SK-N-SH treated with all-trans-retinoic acid at 6 μM for 48 hours (cell line): ENCODE measurements around the gene DDX20.

Experiments
- ARNTL ChIP-seq: fragments of 450-650 bp; formaldehyde crosslinking; IDR thresholded peaks from 2 replicates; pipeline ENCODE4 v1.5.0; 2020; ENCODE audit warnings: low read depth, mild to moderate bottlenecking, moderate library complexity, borderline replicate concordance
- ISL1 ChIP-seq: fragments of 250-450 bp; sonication (Bioruptor Pico); IDR thresholded peaks from 2 replicates; pipeline ENCODE4 v2.1.2; 2022; ENCODE audit warnings: mild to moderate bottlenecking, moderate library complexity
- OSR1 ChIP-seq: fragments of 250-450 bp; sonication (Bioruptor Pico); IDR thresholded peaks from 2 replicates; pipeline ENCODE4 v1.8.0; 2022; ENCODE audit warnings: moderate library complexity, mild to moderate bottlenecking, inconsistent platforms
- RARB ChIP-seq: fragments of 250-450 bp; sonication (Bioruptor Pico); IDR thresholded peaks from 2 replicates; pipeline ENCODE4 v1.8.0; 2021; ENCODE audit warnings: mild to moderate bottlenecking, moderate library complexity
- SNAI2 ChIP-seq: fragments of 250-450 bp; sonication (Bioruptor Pico); IDR thresholded peaks from 2 replicates; pipeline ENCODE4 v1.5.0; 2020; ENCODE audit warnings: mild to moderate bottlenecking, moderate library complexity
- TCF4 ChIP-seq: fragments of 250-450 bp; sonication (Bioruptor Pico); IDR thresholded peaks from 2 replicates; pipeline ENCODE4 v1.8.0; 2021; ENCODE audit warnings: mild to moderate bottlenecking, moderate library complexity, borderline replicate concordance
- TOX ChIP-seq: fragments of 250-450 bp; sonication (Bioruptor Pico); IDR thresholded peaks from 2 replicates; pipeline ENCODE4 v1.8.0; 2021; ENCODE audit warnings: mild to moderate bottlenecking, moderate library complexity, borderline replicate concordance
- ZFP3 ChIP-seq: fragments of 250-450 bp; sonication (Bioruptor Pico); IDR thresholded peaks from 2 replicates; pipeline ENCODE4 v1.5.0; 2020; ENCODE audit warnings: mild to moderate bottlenecking, moderate library complexity
- ZNF8 ChIP-seq: fragments of 450-650 bp; formaldehyde crosslinking; IDR thresholded peaks from 2 replicates; pipeline ENCODE4 v1.5.0; 2020; ENCODE audit warnings: mild to moderate bottlenecking, moderate library complexity
- TF ChIP-seq, protein P1 (sequence below): fragments of 250-450 bp; sonication (Bioruptor Pico); IDR thresholded peaks from 2 replicates; pipeline ENCODE4 v1.8.0; 2020; ENCODE audit warnings: mild to moderate bottlenecking, moderate library complexity, borderline replicate concordance

DNA sequence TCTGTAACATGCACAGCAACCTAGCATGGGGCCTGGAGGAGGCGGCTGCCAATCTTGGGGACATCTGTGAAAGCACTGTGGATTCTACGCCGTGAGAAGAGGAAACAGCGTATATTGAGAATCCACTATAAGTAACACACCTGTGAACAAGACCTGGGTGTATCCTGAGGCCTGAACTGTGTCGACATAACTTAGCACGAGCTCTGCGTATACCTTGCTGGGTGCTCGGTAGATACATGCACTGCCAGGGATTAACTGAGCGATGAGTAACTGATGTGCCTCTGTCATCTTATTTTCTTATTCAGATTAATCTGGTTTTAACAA, 58.6 kb downstream of the DDX20 start:
- TF ChIP-seq RARB (CRISPR knock-in tag): no peak
- TF ChIP-seq SNAI2 (CRISPR knock-in tag): no peak
- TF ChIP-seq, protein P1, sequence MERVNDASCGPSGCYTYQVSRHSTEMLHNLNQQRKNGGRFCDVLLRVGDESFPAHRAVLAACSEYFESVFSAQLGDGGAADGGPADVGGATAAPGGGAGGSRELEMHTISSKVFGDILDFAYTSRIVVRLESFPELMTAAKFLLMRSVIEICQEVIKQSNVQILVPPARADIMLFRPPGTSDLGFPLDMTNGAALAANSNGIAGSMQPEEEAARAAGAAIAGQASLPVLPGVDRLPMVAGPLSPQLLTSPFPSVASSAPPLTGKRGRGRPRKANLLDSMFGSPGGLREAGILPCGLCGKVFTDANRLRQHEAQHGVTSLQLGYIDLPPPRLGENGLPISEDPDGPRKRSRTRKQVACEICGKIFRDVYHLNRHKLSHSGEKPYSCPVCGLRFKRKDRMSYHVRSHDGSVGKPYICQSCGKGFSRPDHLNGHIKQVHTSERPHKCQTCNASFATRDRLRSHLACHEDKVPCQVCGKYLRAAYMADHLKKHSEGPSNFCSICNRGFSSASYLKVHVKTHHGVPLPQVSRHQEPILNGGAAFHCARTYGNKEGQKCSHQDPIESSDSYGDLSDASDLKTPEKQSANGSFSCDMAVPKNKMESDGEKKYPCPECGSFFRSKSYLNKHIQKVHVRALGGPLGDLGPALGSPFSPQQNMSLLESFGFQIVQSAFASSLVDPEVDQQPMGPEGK (CRISPR knock-in tag): no peak
- no peak for TF ChIP-seq OSR1 (CRISPR knock-in tag)
- no peak for TF ChIP-seq ARNTL (CRISPR knock-in tag)
- no peak for TF ChIP-seq ZNF8 (CRISPR knock-in tag)
- no peak for TF ChIP-seq ISL1 (CRISPR knock-in tag)
- TF ChIP-seq TOX: no peak
- TF ChIP-seq ZFP3: no peak
- TF ChIP-seq TCF4 (CRISPR knock-in tag): no peak
